ENCODE measurements around the gene RAB6B.

RAB6B gene

GRCh38 chr3:133928903-133929607, 33.4 kb upstream of the RAB6B start:
- no peak for TF ChIP-seq CTCF (IDR thresholded peaks at IDR 0.05)
- DNase-seq (ENCODE audit: low spot score) = no peak
- H3K4me3 ChIP-seq = no peak overlapping the region
- no peak overlapping the region for H3K27ac ChIP-seq

- Histone ChIP-seq H3K4me3 (no peak overlapping the region), H3K27ac (no peak overlapping the region)
- DNase-seq (ENCODE audit: low spot score) = no peak
- no peak for TF ChIP-seq CTCF (IDR thresholded peaks at IDR 0.05)
Observed at GRCh38 chr3:133928136-133928893, 32.6 kb upstream of the RAB6B start.

- no peak overlapping the region for H3K27ac ChIP-seq
- TF ChIP-seq CTCF (IDR thresholded peaks at IDR 0.05) = peak; percentile 70
- DNase-seq (ENCODE audit: low spot score) = no peak
- H3K4me3 ChIP-seq = peak overlapping the region; percentile 73
Observed at GRCh38 chr3:133927540-133928066, 31.9 kb upstream of the RAB6B start.

DNA sequence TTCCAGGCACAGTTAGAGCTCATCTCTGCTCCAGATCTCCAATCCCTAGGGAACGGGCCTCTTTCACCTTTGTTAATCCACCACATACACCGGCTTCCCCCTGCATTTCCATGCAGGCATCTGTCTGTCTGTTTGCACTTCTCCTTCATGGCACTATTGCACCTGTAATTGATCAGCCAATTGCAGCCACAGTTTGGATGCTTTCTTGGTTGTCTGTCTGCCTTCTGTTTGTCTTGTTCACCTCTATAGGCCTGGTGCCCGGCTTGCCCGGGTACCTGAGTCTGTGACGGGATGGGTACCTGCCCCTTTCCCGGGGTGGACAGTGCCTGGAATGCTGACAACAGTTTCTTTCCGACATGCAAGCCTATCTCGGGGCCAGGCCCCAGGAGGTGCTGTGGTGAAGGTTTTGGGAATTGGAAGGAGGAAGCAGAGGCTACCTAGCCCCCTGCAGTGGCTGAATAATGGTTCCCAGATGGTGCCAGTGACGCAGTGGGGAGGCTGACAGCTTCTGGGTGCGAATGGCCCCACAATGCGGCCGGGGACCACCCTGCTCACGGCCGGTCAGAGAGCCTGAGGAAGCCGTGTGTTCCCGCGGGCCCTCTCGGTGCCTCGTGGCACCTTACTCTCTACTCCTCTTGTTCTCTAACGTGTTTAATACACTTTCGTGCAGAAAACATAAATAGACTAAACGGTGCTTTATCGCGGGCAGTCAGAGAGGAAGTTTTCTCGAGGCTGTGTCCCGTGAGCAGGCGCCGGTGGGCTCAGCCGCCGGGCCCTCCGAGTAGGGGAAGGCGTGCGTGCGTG, 31.3 kb upstream of the RAB6B start:
- DNase-seq (ENCODE audit: low spot score) = no peak
- no peak for TF ChIP-seq CTCF (IDR thresholded peaks at IDR 0.05)
- Histone ChIP-seq H3K27ac (no peak overlapping the region), H3K4me3 (peak overlapping the region; percentile 73)

- TF ChIP-seq CTCF (IDR thresholded peaks at IDR 0.05) = no peak
- Histone ChIP-seq H3K4me3 (no peak overlapping the region), H3K27ac (no peak overlapping the region)
- DNase-seq (ENCODE audit: low spot score) = no peak
Observed at GRCh38 chr3:133925960-133926735, 30.5 kb upstream of the RAB6B start.

- no peak for DNase-seq (ENCODE audit: low spot score)
- TF ChIP-seq CTCF (IDR thresholded peaks at IDR 0.05) = no peak
- H3K27ac ChIP-seq = no peak overlapping the region
- no peak overlapping the region for H3K4me3 ChIP-seq
Observed at GRCh38 chr3:133924041-133924440, 28.4 kb upstream of the RAB6B start.

Data from coronary artery (tissue), 2 donors.